ENCODE data around the gene MRPL23.

MRPL23 gene

DNA sequence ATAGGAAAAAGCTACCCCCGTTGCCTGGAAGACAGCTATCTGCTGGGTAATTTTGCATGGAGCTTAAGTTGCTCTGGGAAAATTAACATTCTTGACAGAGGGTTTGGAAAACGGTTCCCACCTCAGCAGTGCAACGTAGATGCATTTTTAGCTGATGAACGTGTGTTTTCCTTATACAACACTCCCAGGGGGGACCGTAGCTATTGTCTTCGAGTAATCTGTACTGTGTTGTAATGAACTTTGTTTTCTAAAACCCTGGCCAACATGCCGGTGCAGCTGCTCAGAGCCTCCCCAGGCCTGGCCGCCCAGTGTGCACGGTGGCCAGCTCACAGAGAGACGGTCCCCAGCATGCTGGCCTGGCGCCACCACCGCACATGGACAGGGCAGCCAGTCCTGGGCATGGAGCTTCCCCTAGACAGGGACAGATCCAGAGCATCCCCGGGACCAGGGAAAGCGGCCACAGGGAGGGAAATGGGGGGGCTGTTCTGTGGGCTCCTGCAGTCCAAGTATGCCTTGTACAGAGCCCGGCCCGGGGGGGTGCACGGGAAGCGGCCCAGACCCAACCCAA lies 25.5 kb upstream of the MRPL23 start:
- no peak for DNase-seq

DNA sequence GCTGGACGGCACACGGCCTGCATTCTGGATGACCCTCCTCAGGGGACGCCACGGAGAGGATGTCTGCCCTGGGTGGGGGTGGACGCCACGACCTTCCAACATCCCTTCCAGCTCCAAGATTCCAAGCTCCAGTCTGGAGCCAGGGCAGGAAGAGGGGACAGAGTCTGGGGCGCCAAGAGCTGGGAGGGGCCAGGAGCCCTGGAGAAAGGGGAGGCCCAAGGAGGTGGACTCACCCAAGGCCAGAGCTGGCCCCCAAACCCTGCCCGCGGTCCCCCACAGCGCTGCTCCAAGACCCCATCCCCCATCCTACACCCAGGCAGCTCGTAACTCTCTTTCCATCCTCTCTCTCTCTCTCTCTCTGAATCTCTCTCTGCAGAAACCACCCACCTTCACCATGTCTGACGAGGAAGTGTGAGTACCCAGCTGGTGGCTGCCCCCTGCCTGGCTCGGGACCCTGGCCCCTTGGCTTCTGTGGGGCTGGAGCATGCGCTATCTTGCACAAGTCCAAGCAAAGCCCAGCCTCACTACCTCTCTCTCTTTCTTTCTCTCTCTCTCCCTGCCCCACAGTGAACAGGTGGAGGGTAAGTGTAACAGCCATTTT lies 24.6 kb upstream of the MRPL23 start:
- no peak for DNase-seq

DNA sequence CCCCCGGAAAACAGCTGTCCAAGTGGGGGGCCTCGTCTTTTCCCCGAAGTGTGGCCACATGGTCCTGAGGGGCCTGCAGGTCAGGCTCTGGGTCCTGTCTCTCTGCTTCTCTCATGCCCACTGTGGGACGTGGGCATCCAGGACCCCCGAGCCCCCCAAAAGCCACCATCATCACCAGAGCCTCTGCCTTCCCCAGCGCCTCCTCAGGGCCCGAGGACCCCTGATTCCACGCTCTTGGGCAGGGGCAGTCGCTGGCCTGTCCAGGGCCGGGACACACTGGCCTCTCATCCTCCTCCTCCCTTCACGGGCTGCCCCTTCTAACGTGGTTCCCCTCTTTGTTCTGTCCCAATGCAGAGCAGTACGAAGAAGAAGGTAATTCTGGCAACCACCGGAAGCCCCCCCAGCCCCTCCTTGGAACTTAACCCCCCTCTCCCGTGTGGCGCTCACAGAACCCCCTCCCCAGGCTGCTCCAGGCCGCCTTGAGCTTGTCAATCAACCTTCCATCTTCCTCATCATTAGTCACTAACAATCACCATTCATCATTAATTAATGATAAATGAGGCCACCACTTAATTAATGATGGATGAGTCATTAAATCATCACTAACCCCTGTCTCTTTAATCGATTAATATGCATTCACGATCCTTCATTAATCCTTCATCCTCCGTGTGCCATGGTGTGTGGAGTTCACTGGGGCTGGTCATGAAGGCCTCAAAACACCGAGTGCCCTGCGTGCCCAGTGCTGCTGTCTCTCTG lies 23.8 kb upstream of the MRPL23 start:
- no peak for DNase-seq

GRCh38 chr11:1924181-1924580 lies 23.0 kb upstream of the MRPL23 start:
- no peak for DNase-seq

DNA sequence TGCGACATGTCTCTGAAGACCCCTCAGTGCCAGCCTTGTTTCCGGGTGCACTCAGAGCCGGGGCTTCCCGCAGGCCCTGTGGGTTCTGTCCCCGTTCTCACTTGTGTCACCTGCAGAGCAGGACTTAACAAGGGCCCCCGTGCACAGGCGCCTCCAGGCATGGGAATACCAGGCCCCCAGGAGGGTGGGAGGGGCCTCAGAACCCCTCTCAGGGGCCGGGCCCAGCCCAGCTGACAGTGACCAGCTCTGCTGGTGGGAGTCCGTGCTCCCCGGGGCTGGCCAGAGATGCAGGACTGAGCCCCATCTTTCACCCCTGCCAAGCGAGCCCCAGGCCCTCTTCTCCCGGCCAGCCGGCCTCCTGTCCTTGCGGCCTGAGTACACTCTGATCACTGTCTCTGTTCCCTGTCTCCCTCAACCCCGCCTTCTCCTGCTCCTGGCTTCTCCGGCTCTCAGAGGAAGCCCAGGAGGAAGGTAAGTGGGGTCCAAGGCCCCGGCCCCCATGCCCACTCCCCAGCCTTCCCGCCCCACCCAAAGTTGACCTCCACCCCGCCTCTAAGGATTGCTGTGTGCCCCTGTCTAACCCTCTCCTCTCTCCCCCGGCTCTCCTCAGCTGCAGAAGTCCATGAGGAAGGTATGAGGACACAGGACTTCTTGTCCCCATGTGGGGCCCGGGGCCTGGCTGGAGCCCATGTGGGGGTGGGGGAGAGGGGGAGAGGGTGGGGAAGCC lies 22.3 kb upstream of the MRPL23 start:
- no peak for DNase-seq

- DNase-seq: no peak
Observed at GRCh38 chr11:1925373-1926155, 21.6 kb upstream of the MRPL23 start.

DNA sequence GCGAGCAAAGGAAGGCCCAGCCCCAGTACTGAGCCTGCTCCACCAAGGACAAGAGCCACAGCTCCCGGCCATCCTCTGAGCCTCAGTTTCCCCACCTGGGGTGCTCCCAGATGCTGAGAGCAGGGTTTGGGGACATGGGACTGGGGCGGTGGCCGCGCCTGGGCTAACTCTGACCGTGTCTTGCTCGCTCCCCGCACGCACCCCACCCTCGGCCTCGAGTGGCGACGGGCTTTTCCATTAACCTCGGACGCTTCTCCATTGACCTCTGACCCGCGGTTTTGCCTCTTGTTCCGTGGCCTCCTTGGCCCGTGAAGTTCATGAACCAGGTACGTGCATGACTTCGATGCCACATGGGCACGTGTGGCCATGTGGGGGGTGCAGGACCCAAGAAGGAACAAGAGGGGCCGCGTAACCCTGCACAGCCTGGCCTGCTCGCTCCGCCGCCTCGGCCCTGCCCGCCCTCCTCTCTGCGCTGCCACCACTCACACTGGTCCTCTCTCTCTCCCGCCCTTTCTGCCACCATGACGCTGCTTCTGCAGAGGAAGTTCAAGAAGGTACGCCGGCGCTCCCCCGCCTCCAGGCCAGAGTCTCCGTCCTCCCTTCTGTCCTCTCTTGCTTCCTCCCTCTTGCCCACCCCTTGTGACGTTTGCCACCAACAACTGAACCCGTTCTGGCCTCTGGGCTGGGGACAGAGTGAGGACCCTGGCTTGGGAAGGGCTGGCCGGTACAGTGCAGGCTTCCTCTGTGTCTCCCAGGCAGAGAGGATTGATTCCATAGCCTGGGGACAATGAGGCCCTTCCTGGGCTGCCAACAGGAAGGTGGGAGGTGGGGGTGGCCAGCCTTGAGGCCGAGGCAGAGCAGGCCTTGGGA lies 20.7 kb upstream of the MRPL23 start:
- no peak for DNase-seq

DNA sequence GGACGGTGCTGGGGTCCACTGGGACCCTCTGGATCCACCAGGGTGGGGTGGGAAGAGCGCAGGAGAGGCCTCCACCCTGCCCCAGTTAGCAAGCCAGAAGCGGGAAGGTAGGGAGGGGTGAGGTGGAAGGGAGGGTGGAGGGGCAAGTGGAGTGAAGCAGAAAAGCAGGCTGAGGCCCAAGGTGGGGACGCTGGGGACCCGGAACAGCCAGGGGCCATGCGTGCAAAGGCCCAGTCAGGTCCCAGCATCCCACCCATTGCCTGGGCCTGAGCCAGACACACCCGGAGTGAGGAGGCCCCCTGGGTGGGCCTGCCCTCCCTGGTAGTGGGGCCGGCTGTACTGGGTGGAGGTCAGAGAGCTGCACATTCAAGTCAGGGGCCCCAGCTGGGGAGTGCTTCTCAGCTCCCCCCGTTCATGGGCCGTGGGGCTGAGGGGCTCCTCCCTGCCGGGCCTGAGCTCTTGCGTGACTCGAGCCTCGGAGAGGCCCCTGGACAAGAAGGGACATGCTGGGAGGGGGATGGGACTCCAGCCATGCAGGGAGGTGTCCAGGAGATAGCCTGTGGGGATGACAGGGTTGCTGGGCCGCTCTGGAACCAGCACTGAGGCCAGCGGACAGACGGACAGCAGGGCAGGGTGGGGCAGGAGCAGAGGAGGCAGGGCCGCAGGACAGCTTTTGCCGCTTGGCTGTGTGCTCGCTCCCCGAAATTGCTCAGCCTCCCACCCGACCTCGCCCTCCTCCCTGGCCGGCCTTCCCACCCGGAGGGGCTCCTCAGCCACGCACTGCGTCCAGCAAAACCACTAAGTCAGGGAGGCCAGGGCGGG lies 19.9 kb upstream of the MRPL23 start:
- DNase-seq: no peak

GRCh38 chr11:1927848-1928469 lies 19.2 kb upstream of the MRPL23 start:
- no peak for DNase-seq

DNA sequence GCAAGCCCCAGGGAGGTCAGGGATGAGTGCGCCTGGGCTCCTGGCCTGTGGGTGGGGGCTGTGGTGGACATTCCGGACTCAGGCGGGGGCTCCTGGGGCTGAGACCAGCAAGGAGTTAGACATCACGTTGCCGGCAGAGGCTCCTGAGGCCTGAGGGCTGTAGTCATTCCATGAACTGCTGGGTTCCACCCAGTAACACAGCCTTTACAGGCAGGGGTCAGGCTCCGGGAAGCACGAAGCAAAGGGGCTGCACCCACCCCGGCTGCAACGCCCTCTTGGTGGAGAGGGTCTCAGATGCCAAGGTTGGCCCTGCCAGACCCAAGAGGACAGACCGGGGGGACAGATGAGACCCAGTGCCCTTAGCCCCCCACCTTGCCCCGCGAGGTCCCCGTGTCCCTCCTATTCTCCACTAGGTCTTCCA lies 18.7 kb upstream of the MRPL23 start:
- no peak for DNase-seq

GRCh38 chr11:1928891-1929541 lies 18.1 kb upstream of the MRPL23 start:
- DNase-seq: no peak

DNA sequence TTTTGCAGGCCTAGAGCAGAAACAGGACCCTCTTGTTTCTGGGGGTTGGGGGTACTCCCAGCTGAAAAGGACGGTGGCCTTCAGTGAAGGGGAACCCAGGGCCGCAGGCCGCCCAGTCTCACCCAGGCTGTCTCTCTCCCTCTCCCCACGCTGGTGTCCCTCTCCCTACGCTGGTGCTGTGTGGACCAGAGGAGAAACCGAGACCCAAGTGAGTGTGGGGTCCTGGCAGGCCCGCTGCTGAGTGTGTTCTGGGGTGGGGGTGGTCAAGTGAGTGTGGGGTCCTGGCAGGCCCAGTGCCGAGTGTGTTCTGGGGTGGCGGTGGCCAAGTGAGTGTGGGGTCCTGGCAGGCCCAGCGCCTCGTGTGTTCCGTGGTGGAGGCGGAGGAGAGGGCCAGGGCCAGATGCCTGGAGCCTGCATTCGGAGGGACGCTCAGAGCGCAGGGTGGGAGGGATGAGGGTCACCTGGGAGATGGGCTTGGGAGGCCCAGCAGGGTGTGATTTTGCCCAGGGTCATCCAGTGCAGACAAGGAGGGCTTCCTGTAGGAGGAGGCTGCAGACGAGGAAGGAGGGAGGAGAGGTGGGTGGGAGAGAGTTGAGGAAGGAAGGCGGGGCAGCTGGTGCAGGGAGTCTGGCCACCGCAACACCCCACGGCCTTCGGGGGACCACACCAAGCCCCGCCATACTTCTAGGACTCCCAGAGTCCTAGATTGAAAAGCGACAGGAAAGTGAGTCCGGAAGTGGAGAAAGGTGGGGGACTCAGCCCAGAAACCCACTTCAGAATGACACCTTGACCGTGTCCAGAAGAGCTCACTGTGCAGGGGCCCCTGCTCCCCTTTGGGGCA lies 17.3 kb upstream of the MRPL23 start:
- no peak for DNase-seq

- no peak for DNase-seq
Observed at GRCh38 chr11:1930462-1930830, 16.7 kb upstream of the MRPL23 start.

- DNase-seq: no peak
Observed at GRCh38 chr11:1931341-1932104, 15.6 kb upstream of the MRPL23 start.

DNA sequence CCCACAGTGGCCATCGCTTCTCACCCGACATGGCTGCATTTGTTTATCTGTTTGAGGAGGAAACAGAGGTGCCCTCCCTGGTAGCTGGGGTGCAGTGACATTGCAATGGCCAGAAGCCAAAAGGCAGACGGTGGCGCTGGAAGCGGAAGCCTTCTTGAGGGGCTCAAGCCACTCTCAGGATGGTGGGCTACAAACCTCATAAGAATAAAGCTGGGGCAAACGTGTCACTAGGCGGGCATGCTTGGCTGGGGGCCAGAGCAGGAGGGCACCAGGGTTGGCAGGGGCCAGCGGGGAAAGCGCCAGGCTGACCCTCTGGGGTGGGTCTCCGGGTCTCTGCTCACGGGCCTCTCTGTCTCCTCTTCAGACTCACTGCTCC lies 15.0 kb upstream of the MRPL23 start:
- no peak for DNase-seq

DNA sequence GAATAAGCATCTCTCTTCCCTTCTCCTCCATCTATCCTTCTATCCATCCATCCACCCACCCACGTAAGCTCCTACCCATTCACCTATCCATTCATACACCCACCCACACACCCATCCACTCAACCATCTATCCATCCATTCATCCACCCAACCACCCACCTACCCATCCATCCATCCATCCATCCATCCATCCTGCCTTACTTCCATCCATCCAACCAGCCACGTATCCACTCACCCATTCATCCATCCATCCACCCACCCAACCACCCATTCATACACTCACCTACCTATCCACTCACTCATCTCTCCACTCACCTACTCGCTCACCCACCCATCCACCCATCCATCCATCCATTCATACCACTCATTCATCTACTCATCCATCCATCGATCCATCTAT lies 14.5 kb upstream of the MRPL23 start:
- no peak for DNase-seq

GRCh38 chr11:1933416-1934334 lies 13.5 kb upstream of the MRPL23 start:
- DNase-seq: no peak

Measured in NCI-H187 (cell line).